SU-DHL-6 (cell line): ENCODE data around the gene HORMAD2.

Experiments used
- CTCF ChIP-seq: fragments of 200-600 bp; sonication (generic); IDR thresholded peaks from one replicate; pipeline ENCODE4 v1.5.1; 2017; ENCODE audit warnings: antibody characterized with exemption, mild to moderate bottlenecking, low read length, moderate library complexity; ENCODE audit not compliant: insufficient read depth, poor library complexity, severe bottlenecking
- EZH2phosphoT487 ChIP-seq: fragments of 200-600 bp; sonication (generic), shearing (Covaris generic); conservative IDR thresholded peaks from 2 replicates; pipeline ENCODE4 v1.6.1; 2018; ENCODE audit warnings: mild to moderate bottlenecking, antibody characterized with exemption, low read length, moderate library complexity, mixed read lengths

GRCh38 chr22:30210235-30210909 is 130.1 kb downstream of the HORMAD2 start:
- TF ChIP-seq CTCF, result no peak
- TF ChIP-seq EZH2phosphoT487, result no peak
